ENCODE measurements around the gene ARHGEF7.

The ARHGEF7 gene

GRCh38 chr13:111126509-111126908 lies 11.4 kb downstream of the ARHGEF7 start:
- H3K27ac ChIP-seq: no peak overlapping the region
- TF ChIP-seq CTCF (IDR thresholded peaks at IDR 0.05) (no peak), ZFX (IDR thresholded peaks at IDR 0.05; ENCODE audit: borderline replicate concordance) (no peak)

GRCh38 chr13:111129465-111130115 lies 14.5 kb downstream of the ARHGEF7 start:
- TF ChIP-seq CTCF (IDR thresholded peaks at IDR 0.05) (no peak), ZFX (IDR thresholded peaks at IDR 0.05; ENCODE audit: borderline replicate concordance) (no peak)
- no peak overlapping the region for H3K27ac ChIP-seq

- TF ChIP-seq ZFX (IDR thresholded peaks at IDR 0.05; ENCODE audit: borderline replicate concordance) (no peak), CTCF (IDR thresholded peaks at IDR 0.05) (no peak)
Observed at GRCh38 chr13:111130116-111130508, 15.0 kb downstream of the ARHGEF7 start.

GRCh38 chr13:111131048-111131447 lies 15.9 kb downstream of the ARHGEF7 start:
- no peak overlapping the region for H3K27ac ChIP-seq
- TF ChIP-seq ZFX (IDR thresholded peaks at IDR 0.05; ENCODE audit: borderline replicate concordance) (no peak), CTCF (IDR thresholded peaks at IDR 0.05) (no peak)

More at GRCh38 chr13:111130116-111130508, 15.0 kb downstream of the ARHGEF7 start:
- H3K27ac ChIP-seq: no peak overlapping the region

GRCh38 chr13:111131611-111132010 lies 16.5 kb downstream of the ARHGEF7 start:
- TF ChIP-seq CTCF (IDR thresholded peaks at IDR 0.05): no peak
- TF ChIP-seq ZFX (IDR thresholded peaks at IDR 0.05; ENCODE audit: borderline replicate concordance): no peak

GRCh38 chr13:111132948-111133347 lies 17.8 kb downstream of the ARHGEF7 start:
- TF ChIP-seq CTCF (IDR thresholded peaks at IDR 0.05): no peak
- TF ChIP-seq ZFX (IDR thresholded peaks at IDR 0.05; ENCODE audit: borderline replicate concordance): no peak
- H3K27ac ChIP-seq: no peak overlapping the region

More at GRCh38 chr13:111131611-111132010, 16.5 kb downstream of the ARHGEF7 start:
- no peak overlapping the region for H3K27ac ChIP-seq

GRCh38 chr13:111139452-111139851 lies 24.3 kb downstream of the ARHGEF7 start:
- TF ChIP-seq ZFX (IDR thresholded peaks at IDR 0.05; ENCODE audit: borderline replicate concordance) (no peak), CTCF (IDR thresholded peaks at IDR 0.05) (no peak)
- H3K27ac ChIP-seq: no peak overlapping the region
